Subcutaneous adipose tissue (tissue), 4 donors: ENCODE data around the gene SV2C. TPM values are rescaled to one million over a fixed set of nuclear protein-coding genes. Genes with fewer than 3 reads are reported as not detected.

ENCODE experiments used
- total RNA-seq, 4 donors: library from RNA; depleted of rRNA; stranded (reverse); fragments of >200 nt; gene quantifications; one replicate each; pipeline ENCODE4 v1.1.0, GENCODE V29; 2016
- TF ChIP-seq, protein P1 (sequence below): fragments of 450-650 bp; IDR thresholded peaks from one replicate; pipeline ENCODE4 v1.5.1; 2016; ENCODE audit warnings: low read depth, mild to moderate bottlenecking, control low read depth, antibody characterized with exemption, moderate library complexity

SV2C gene
- total RNA-seq, 4 donors from 2014 or later = under 0.01 to 0.17 (median under 0.01) TPM; not detected in 1

DNA sequence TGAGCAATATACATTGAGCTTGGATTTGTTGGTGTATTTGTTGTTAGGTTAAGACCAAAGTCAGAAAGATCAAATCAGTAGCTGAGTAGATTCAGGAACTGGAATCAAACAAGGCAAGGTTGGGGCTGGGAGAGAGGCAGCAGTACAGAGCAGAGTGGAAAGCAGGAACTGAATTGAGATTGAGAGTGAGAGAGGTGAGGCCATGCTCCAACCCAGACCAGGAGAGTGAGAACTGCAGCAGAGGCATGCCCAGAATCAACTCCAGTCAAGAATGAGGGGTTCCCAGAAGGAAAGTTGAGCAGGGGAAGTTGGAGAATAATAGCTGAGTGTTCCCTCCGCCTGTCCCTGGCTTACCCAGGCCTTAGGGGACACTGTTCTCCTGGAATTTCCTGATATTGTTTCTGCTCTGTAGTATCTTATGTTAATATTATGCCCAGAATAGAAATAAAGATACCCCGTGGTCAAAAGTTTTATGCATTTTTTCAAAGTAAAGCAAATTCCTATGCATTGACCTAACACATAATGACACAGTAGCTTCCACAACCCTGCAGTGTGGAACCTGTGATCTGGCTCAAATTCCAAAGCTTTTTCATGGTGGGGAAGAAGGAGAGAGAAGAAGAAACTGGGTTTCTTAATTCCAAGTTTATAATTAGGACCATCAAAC, 82.7 kb downstream of the SV2C start:
- TF ChIP-seq, protein P1, sequence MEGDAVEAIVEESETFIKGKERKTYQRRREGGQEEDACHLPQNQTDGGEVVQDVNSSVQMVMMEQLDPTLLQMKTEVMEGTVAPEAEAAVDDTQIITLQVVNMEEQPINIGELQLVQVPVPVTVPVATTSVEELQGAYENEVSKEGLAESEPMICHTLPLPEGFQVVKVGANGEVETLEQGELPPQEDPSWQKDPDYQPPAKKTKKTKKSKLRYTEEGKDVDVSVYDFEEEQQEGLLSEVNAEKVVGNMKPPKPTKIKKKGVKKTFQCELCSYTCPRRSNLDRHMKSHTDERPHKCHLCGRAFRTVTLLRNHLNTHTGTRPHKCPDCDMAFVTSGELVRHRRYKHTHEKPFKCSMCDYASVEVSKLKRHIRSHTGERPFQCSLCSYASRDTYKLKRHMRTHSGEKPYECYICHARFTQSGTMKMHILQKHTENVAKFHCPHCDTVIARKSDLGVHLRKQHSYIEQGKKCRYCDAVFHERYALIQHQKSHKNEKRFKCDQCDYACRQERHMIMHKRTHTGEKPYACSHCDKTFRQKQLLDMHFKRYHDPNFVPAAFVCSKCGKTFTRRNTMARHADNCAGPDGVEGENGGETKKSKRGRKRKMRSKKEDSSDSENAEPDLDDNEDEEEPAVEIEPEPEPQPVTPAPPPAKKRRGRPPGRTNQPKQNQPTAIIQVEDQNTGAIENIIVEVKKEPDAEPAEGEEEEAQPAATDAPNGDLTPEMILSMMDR = no peak

DNA sequence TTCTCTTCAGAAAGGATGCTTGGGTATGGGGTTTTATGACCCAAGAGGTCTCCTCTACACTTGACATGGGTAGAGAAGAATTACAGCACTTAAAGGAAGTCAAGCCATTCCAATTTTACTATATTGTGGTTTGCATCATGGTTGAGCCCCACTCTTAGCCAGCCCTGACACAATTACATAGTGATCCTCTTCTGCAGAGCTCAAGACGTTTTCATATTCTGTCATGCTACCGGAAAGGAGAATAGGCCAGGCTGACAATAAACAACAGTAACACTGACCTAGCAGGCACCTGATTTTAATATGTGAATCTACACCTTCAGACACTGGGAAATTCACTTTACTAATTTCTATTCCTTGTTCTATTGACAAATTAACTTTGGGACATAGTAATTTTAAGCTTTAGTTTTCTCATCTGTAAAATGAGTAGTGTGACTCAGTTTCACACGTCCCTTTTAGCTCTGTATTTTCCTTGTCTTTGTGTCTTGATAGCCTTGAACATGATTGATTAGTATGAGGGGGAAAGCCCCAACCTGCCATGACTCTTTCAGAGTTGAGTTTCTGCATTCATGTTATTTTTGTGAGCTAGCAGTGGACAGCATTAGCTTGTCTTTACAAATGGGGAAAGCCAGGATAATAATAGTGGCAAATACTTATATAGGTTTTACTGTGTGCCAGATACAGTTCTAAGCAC, 83.8 kb downstream of the SV2C start:
- TF ChIP-seq, protein P1 = no peak

DNA sequence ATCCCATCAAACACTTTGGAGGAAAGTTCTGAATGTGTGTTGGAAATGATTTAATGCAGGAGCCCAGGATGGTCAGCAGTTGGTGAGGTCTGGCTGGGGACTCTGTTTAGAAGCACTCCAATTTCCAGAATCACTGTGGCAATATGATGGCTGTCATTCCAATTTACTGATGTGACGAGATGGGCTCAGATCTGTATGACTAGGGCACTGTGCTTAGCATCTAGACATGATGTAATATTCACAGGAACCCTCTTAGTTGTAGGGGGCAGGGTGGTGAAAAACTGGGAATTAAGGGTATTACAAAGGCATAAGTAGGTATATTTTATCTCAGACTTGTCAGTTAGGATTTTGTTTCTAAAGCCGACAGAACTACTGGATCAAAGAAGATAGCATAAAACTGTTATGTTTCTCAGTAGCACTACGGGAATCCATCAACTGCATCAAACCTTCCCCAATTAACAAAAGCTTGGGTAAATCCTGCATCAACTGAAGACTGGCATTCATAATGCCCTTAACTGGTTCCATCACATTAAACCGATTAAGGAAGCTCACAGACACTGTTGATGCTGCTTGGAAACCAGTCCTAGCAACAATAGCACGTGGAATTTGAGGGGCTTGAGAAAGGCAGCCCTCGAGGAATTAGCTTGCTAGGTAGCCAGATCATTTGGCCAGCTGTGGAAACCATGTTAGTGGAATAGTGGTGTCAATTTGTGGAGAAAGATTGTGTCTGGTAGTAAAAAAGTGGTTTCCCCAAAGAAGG, 86.1 kb downstream of the SV2C start:
- TF ChIP-seq, protein P1 = no peak

DNA sequence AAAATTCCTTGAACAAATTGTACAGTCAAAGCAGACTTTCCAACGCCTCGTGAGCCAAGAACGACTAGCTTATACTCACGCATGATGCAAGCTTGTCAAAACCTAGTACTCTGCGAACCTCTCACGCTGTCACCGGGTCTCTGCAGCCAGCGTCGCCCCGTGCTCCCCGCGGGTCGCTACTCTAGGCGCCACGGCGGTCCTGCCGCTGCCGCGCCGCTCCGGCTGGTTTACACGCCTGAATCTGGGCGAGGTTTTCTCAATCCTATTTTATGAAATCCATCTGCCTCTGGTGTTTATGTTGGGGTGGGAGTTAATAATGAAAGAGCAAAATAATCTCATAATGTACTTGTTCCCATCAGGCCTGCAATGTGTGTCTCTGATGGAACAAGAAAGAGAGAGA, 90.9 kb downstream of the SV2C start:
- TF ChIP-seq, protein P1 = no peak

DNA sequence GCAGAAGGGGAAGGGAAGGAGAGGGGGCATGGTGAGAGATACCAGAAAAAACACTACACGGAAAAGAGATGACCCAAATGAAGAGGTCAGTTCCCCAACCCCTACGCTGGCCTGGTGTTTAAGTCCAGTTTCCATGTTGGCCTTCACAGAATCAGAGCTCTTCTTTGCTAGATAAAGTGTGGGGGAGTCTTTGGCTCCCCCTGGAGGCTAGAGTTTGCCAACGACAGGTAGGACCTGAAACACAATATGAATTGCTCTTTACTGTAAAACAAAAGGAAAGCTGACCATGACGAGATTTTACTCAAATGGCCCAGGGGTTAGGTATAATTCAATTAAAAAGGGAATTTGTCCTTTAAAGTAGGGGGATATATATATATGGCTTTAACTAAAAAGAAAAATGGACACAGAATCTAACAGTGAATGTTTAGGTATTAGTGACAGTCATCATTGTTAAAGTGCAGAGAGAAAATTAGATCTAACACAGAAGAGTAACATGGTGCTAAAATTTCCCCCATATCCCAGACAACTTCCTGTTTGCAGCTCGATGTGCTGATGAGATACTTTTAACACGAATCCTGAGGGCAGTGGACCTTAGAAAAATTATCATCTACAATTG, 92.0 kb downstream of the SV2C start:
- TF ChIP-seq, protein P1 = no peak

DNA sequence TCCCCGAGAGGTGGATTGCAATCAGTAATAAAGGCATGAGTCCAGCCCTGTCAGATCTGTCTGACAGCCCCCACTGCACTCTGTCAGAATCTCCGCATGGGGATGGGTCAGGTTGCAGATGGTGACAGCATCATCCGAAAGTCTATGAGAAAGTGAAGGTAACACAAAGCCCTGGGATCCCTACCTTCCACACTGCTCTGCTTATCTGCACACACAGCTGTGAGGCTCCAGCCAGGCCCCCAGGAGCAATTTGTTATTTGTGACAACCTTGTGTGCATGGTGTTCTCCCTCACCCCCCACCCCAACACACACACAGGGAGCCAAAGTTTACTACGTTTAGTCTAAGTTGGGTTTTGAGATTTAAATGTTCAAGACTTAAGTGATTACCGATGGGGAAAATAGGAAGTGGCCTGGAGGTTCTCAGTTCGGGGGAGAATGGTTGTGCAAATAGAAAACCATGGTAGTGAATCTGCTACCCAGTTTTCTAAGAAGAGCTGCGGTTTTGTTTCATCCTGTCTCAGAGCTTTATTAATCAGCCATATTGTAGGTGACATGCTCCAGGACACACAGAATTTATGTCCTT, 92.7 kb downstream of the SV2C start:
- TF ChIP-seq, protein P1 = no peak
